K562 (cell line): ENCODE results near the gene ERVH48-1. TPM values are rescaled to one million over a fixed set of nuclear protein-coding genes. Genes with fewer than 3 reads are reported as not detected.
A peak's percentile ranks its signal among the peaks of the same experiment; 100 is the strongest.

Experiments
- ARID2 ChIP-seq: fragments of 450-650 bp; IDR thresholded peaks from 2 replicates; pipeline ENCODE4 v1.6.1; 2017; ENCODE audit warnings: antibody characterized with exemption, mild to moderate bottlenecking
- ASH1L ChIP-seq: fragments of 450-650 bp; IDR thresholded peaks from 2 replicates; pipeline ENCODE4 v1.6.1; 2018; ENCODE audit warnings: borderline replicate concordance, mild to moderate bottlenecking, low read depth; ENCODE audit not compliant: partially characterized antibody
- CBX5 ChIP-seq: IDR thresholded peaks from 2 replicates; pipeline ENCODE4 v1.6.1; 2014; ENCODE audit warnings: low read depth, borderline replicate concordance
- CREB1 ChIP-seq, 2 experiments: sonication (generic) in 1 of 2; formaldehyde crosslinking in 1 of 2; IDR thresholded peaks; 2 replicates each; pipeline versions ENCODE4 v1.6.1 to v1.8.0; 2012 to 2022; ENCODE audit warnings: inconsistent platforms in 1 of 2, mild to moderate bottlenecking in 1 of 2, missing genetic modification reagents in 1 of 2, moderate library complexity in 1 of 2
- ELK3 ChIP-seq: fragments of 450-650 bp; formaldehyde crosslinking; IDR thresholded peaks from 2 replicates; pipeline ENCODE4 v1.4.0; 2020; ENCODE audit warnings: mild to moderate bottlenecking
- ESRRB ChIP-seq: fragments of 250-450 bp; sonication (Bioruptor Pico); IDR thresholded peaks from 2 replicates; pipeline ENCODE4 v1.5.0; 2020; ENCODE audit warnings: mild to moderate bottlenecking, moderate library complexity, borderline replicate concordance
- HEY1 ChIP-seq: fragments of 250-450 bp; sonication (Bioruptor Pico); IDR thresholded peaks from 2 replicates; pipeline ENCODE4 v1.5.0; 2020; ENCODE audit warnings: mild to moderate bottlenecking, moderate library complexity, borderline replicate concordance
- HMG20B ChIP-seq: fragments of 250-450 bp; sonication (Bioruptor Pico); IDR thresholded peaks from 2 replicates; pipeline ENCODE4 v1.5.0; 2021; ENCODE audit warnings: mild to moderate bottlenecking
- JUND ChIP-seq, 2 experiments: IDR thresholded peaks; 2 replicates in 1 of 2; 3 replicates in 1 of 2; pipeline ENCODE4 v1.6.1; 2011; ENCODE audit warnings: borderline replicate concordance in 2 of 2, low read depth in 2 of 2, low read length in 2 of 2, improper control_type of control experiment in 1 of 2, missing biosample characterization in 1 of 2, missing genetic modification characterization in 1 of 2, missing genetic modification reagents in 1 of 2
- LARP7 ChIP-seq: fragments of 450-650 bp; IDR thresholded peaks from 2 replicates; pipeline ENCODE4 v1.6.1; 2016
- MCM7 ChIP-seq, 2 experiments: fragments of 450-650 bp; IDR thresholded peaks; 2 replicates each; pipeline ENCODE4 v1.6.1; 2016 to 2018
- MED1 ChIP-seq: sonication (generic); formaldehyde crosslinking; IDR thresholded peaks from 2 replicates; pipeline ENCODE4 v1.8.1; 2023; ENCODE audit warnings: missing genetic modification reagents, borderline replicate concordance
- NCOA2 ChIP-seq, 2 experiments: fragments of 450-650 bp; IDR thresholded peaks; 2 replicates each; pipeline ENCODE4 v1.6.1; 2018; ENCODE audit warnings: mild to moderate bottlenecking in 2 of 2, moderate library complexity in 1 of 2; ENCODE audit not compliant: partially characterized antibody in 2 of 2
- NFATC3 ChIP-seq: fragments of 450-650 bp; IDR thresholded peaks from 2 replicates; pipeline ENCODE4 v1.6.1; 2017; ENCODE audit warnings: mild to moderate bottlenecking
- NFIC ChIP-seq: fragments of 450-650 bp; IDR thresholded peaks from 2 replicates; pipeline ENCODE4 v1.6.1; 2017; ENCODE audit warnings: mild to moderate bottlenecking, inconsistent platforms
- NR4A1 ChIP-seq, 2 experiments: fragments of 250-450 bp in 1 of 2; fragments of 450-650 bp in 1 of 2; sonication (Bioruptor Pico) in 1 of 2; IDR thresholded peaks; 2 replicates each; pipeline versions ENCODE4 v1.4.0 to v1.6.1; 2016 to 2020; ENCODE audit warnings: mild to moderate bottlenecking in 2 of 2, missing compliant biosample characterization in 1 of 2, missing genetic modification characterization in 1 of 2, moderate library complexity in 1 of 2
- PHF21A ChIP-seq: fragments of 450-650 bp; IDR thresholded peaks from 2 replicates; pipeline ENCODE4 v1.6.1; 2017; ENCODE audit warnings: low read depth, borderline replicate concordance
- RBM34 ChIP-seq: fragments of 200-400 bp; formaldehyde crosslinking; IDR thresholded peaks from 2 replicates; pipeline ENCODE4 v1.6.1; 2018; ENCODE audit warnings: low read length, borderline replicate concordance; ENCODE audit not compliant: insufficient read depth
- STAT6 ChIP-seq: sonication (generic); formaldehyde crosslinking; IDR thresholded peaks from 2 replicates; pipeline ENCODE4 v1.8.1; 2023; ENCODE audit warnings: mild to moderate bottlenecking, missing genetic modification reagents
- THRA ChIP-seq: fragments of 450-650 bp; IDR thresholded peaks from 2 replicates; pipeline ENCODE4 v1.6.1; 2017; ENCODE audit warnings: mild to moderate bottlenecking, moderate library complexity
- ZC3H8 ChIP-seq: fragments of 450-650 bp; IDR thresholded peaks from 2 replicates; pipeline ENCODE4 v1.6.1; 2017
- ZNF184 ChIP-seq: sonication (generic); formaldehyde crosslinking; IDR thresholded peaks from 2 replicates; pipeline ENCODE4 v1.5.0; 2020; ENCODE audit warnings: missing genetic modification reagents
- ZNF324 ChIP-seq: fragments of 250-450 bp; sonication (Bioruptor Pico); IDR thresholded peaks from 2 replicates; pipeline ENCODE4 v1.4.0; 2020; ENCODE audit warnings: mild to moderate bottlenecking
- ZNF584 ChIP-seq: fragments of 200-800 bp; sonication (Bioruptor generic); IDR thresholded peaks from 2 replicates; pipeline ENCODE4 v1.6.1; 2016; ENCODE audit warnings: low read depth, mild to moderate bottlenecking, missing genetic modification characterization, missing compliant biosample characterization
- ZNF764 ChIP-seq: fragments of 250-450 bp; sonication (Bioruptor Pico); IDR thresholded peaks from 2 replicates; pipeline ENCODE4 v1.4.0; 2020; ENCODE audit warnings: low read depth, mild to moderate bottlenecking, moderate library complexity
- ZNF785 ChIP-seq: fragments of 250-450 bp; sonication (Bioruptor Pico); IDR thresholded peaks from 2 replicates; pipeline ENCODE4 v1.4.0; 2020; ENCODE audit warnings: mild to moderate bottlenecking
- polyA plus RNA-seq, 8 experiments: library from polyadenylated mRNA; depleted of rRNA in 4 of 8; stranded (reverse) in 5 of 8; unstranded in 3 of 8; fragments of >200 nt; fragmentation: Nextera tagmentation in 2 of 8; fragmentation: Illumina TruSeq in 1 of 8; extraction: Ambion mirVana in 2 of 8; extraction: Trizol in 1 of 8; gene quantifications; 2 replicates each; pipeline versions ENCODE4 v1.2.1 to v1.2.3, GENCODE V29; 2011 to 2014; ENCODE audit warnings: inconsistent platforms in 1 of 8, missing spikeins in 1 of 8
- total RNA-seq, 7 experiments: library from RNA; depleted of rRNA in 6 of 7; stranded (reverse); fragments of >200 nt in 6 of 7; fragmentation: Illumina TruSeq in 2 of 7; extraction: Trizol in 2 of 7; gene quantifications; 2 replicates each; pipeline versions ENCODE4 v1.2.1 to v1.2.3, GENCODE V29; 2011 to 2021; ENCODE audit warnings: low replicate concordance in 1 of 7

The ERVH48-1 gene
- total and polyA plus RNA-seq, 9 of the 15 experiments (the other 6 are each of a cell fraction or from before 2014, with no cell fraction given): 0.08 to 0.49 (median 0.16) TPM; not detected in 3

GRCh38 chr21:42969193-42969600 is 43.8 kb upstream of the ERVH48-1 start (continued):
- TF ChIP-seq NR4A1 (CRISPR knock-in tag; IDR thresholded peaks at IDR 0.05): no peak
- peak; percentile 93 for TF ChIP-seq NR4A1 (tag; IDR thresholded peaks at IDR 0.05)
- TF ChIP-seq ZNF785 (CRISPR knock-in tag): no peak
- TF ChIP-seq ZC3H8: no peak
- TF ChIP-seq THRA: no peak
- TF ChIP-seq PHF21A: no peak
- TF ChIP-seq ZNF764 (CRISPR knock-in tag): no peak
- TF ChIP-seq MED1 (CRISPR knock-in tag): no peak
- TF ChIP-seq HMG20B (CRISPR knock-in tag): no peak
- no peak for TF ChIP-seq ELK3 (CRISPR knock-in tag)
- TF ChIP-seq ASH1L: no peak
- no peak for TF ChIP-seq ZNF324 (CRISPR knock-in tag)
- no peak for TF ChIP-seq LARP7
- TF ChIP-seq STAT6: no peak
- TF ChIP-seq ZNF184: no peak
- TF ChIP-seq ZNF584 (CRISPR knock-in tag): no peak
- TF ChIP-seq HEY1: no peak
- TF ChIP-seq NFATC3: no peak
- TF ChIP-seq ESRRB: no peak
- no peak for TF ChIP-seq NCOA2 (IDR thresholded peaks at IDR 0.05; ENCODE audit: partially characterized antibody in 2 of 2)
- TF ChIP-seq CBX5: no peak
- TF ChIP-seq RBM34: no peak
- no peak for TF ChIP-seq ARID2
- 0 out of 2 replicates have a peak, but pooled peaks have one; percentile 34 for TF ChIP-seq JUND (IDR thresholded peaks at IDR 0.05; ENCODE audit: borderline replicate concordance, low read depth, low read length)
- no peak; the same call in 2 of the 3 replicates for TF ChIP-seq JUND (tag; IDR thresholded peaks at IDR 0.05; ENCODE audit: borderline replicate concordance, low read depth, low read length)
- no peak for TF ChIP-seq CREB1 (IDR thresholded peaks at IDR 0.05)
- no peak for TF ChIP-seq CREB1 (CRISPR knock-in tag; IDR thresholded peaks at IDR 0.05)
- TF ChIP-seq MCM7 (IDR thresholded peaks at IDR 0.05): no peak
- TF ChIP-seq NFIC: no peak
